Common myeloid progenitor, CD34-positive (primary cell): Measurements from ENCODE around the gene ZSCAN20.

Experiments used
- CTCF ChIA-PET: fragments of 350-600 bp; sonication (Branson Sonifier 250); formaldehyde crosslinking; loops from one replicate; lab custom pipeline; 2021; ENCODE audit warnings: antibody characterized with exemption; lab: Charles Lee
- POLR2A ChIA-PET: fragments of 350-600 bp; sonication (Branson Sonifier 250); formaldehyde crosslinking; loops from one replicate; lab custom pipeline; 2021; ENCODE audit warnings: antibody characterized with exemption; lab: Charles Lee
- DNase-seq, 3 donors: peaks; one replicate each; pipeline versions ENCODE4 v3.0.0 to v3.0.0-alpha.2; 2013
- H3K27ac ChIP-seq, 2 experiments: 1 replicate in 1 of 2; 2 replicates in 1 of 2; pipeline ENCODE4 v1.7.0; 2013; ENCODE audit warnings: inconsistent platforms in 2 of 2, low read length in 2 of 2, mild to moderate bottlenecking in 2 of 2, low read depth in 1 of 2, moderate library complexity in 1 of 2; ENCODE audit not compliant: severe bottlenecking in 2 of 2, insufficient read depth in 1 of 2, poor library complexity in 1 of 2
- H3K27me3 ChIP-seq, 5 experiments: replicated peaks in 2 of 5; 1 replicate in 3 of 5; 2 replicates in 2 of 5; pipeline versions ENCODE4 v1.6.1 to v1.7.0; 2013; ENCODE audit warnings: low read length in 4 of 5, mild to moderate bottlenecking in 2 of 5, moderate library complexity in 2 of 5, inconsistent platforms in 1 of 5; ENCODE audit not compliant: insufficient read depth in 5 of 5, control insufficient read depth in 4 of 5
- H3K36me3 ChIP-seq, 4 experiments: 1 replicate in 2 of 4; 2 replicates in 2 of 4; pipeline versions ENCODE4 v1.6.1 to v1.7.0; 2013; ENCODE audit warnings: low read length in 3 of 4, control low read depth in 1 of 4, mild to moderate bottlenecking in 1 of 4; ENCODE audit not compliant: control insufficient read depth in 4 of 4, insufficient read depth in 4 of 4
- H3K4me1 ChIP-seq, 4 experiments: 1 replicate in 3 of 4; 2 replicates in 1 of 4; pipeline versions ENCODE4 v1.6.1 to v1.7.1; 2013; ENCODE audit warnings: low read length in 3 of 4, mild to moderate bottlenecking in 3 of 4, control low read depth in 1 of 4, inconsistent platforms in 1 of 4, moderate library complexity in 1 of 4; ENCODE audit not compliant: control insufficient read depth in 4 of 4, insufficient read depth in 4 of 4; ENCODE audit errors: control extremely low read depth in 1 of 4
- H3K4me3 ChIP-seq, 7 experiments: 1 replicate in 4 of 7; 2 replicates in 3 of 7; pipeline versions ENCODE4 v1.5.1 to v1.7.0; 2013; ENCODE audit warnings: mild to moderate bottlenecking in 7 of 7, low read length in 6 of 7, moderate library complexity in 6 of 7, inconsistent platforms in 2 of 7, low read depth in 2 of 7, control low read depth in 1 of 7; ENCODE audit not compliant: insufficient read depth in 4 of 7, control insufficient read depth in 1 of 7; ENCODE audit errors: extremely low read depth in 1 of 7
- H3K9me3 ChIP-seq, 5 experiments: 1 replicate in 4 of 5; 2 replicates in 1 of 5; pipeline versions ENCODE4 v1.6.1 to v1.7.1; 2013; ENCODE audit warnings: low read length in 4 of 5, mild to moderate bottlenecking in 2 of 5, inconsistent platforms in 1 of 5, low read depth in 1 of 5, moderate library complexity in 1 of 5; ENCODE audit not compliant: control insufficient read depth in 4 of 5, insufficient read depth in 2 of 5; ENCODE audit errors: control extremely low read depth in 1 of 5
- WGBS: methylation state at CpG from one replicate; pipeline ENCODE4 v1.1.5; 2013; ENCODE audit not compliant: insufficient coverage; 5-methylcytosine and 5-hydroxymethylcytosine counted together

The ZSCAN20 gene

DNA sequence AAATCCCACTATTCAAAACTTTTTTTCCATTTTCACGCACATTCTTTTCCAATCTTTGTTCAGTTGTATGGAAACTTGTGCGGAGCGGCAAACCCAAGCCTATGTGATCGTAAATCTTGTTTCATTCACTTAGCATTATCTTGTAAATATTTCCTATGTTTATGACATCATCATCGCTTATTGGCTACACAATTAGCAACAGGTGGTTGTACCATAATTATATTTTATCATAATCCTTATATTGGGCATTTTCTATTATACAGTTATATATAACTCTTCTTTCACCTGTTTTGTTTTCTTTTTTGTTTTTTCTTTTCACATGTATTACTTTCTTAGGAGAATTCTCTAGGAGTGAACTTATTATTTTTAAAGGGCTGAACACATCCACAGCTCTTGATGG lies 65.4 kb downstream of the ZSCAN20 start:
- no peaks in the 10 kb centered on the region for H3K36me3 ChIP-seq
- H3K27me3 ChIP-seq = peaks cover 0 to 1% (median 0%) of the 10 kb centered on the region in 5 experiments
- H3K4me3 ChIP-seq = no peak overlapping the region
- ChIA-PET CTCF (no interaction called here), POLR2A (no interaction called here)
- no CpG with 5 or more reads among the region's 5 CpGs for WGBS
- no peaks in the 10 kb centered on the region for H3K9me3 ChIP-seq
- DNase-seq = no peak
- H3K4me1 ChIP-seq = no peaks in the 10 kb centered on the region
- no peak overlapping the region for H3K27ac ChIP-seq

DNA sequence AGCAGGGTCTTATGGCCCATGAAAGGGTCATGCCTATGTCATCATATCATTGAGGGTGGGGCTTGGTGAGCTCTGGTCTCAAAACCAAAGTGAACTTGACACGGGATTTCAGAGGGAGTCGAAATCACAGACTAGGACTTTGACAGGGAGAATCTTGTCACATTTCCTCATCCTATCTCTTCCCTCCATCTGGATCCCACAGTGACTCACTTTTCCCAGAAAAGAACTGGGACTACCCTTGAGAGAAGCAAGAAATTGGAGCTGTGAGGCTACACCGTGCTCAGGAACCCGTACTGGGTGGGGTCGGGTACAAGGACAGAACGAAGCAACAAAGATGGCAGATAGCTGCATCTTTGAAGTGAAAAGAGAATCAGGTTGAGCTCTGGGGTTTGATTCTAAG lies 69.5 kb downstream of the ZSCAN20 start:
- CTCF ChIA-PET = no interaction called here

More for the DNA sequence above, 69.5 kb downstream of the ZSCAN20 start:
- no peaks in the 10 kb centered on the region for H3K9me3 ChIP-seq
- POLR2A ChIA-PET = no interaction called here
- no peaks in the 10 kb centered on the region for H3K36me3 ChIP-seq
- no peak overlapping the region for H3K4me3 ChIP-seq
- H3K27ac ChIP-seq = no peak overlapping the region
- no peak for DNase-seq
- no peaks in the 10 kb centered on the region for H3K4me1 ChIP-seq
- WGBS = 98% methylated on average over 6 of the region's 6 CpGs
- peaks cover 0 to 5% (median 0%) of the 10 kb centered on the region in 5 experiments for H3K27me3 ChIP-seq
